ENCODE data around the gene CENPQ.

- no peak for TF ChIP-seq CTCF (IDR thresholded peaks at IDR 0.05)
- TF ChIP-seq POLR2A (IDR thresholded peaks at IDR 0.05), result no peak
These were observed 47.0 kb upstream of the CENPQ start for GRCh38 chr6:49416195-49416594.
